K562 (cell line): ENCODE measurements around the gene PNPLA2. TPM values are rescaled to one million over a fixed set of nuclear protein-coding genes. Genes with fewer than 3 reads are reported as not detected.

Experiments used
- ATF7 ChIP-seq: fragments of 450-650 bp; IDR thresholded peaks from 2 replicates; pipeline ENCODE4 v1.7.1; 2014; ENCODE audit warnings: mild to moderate bottlenecking, moderate library complexity
- CBX1 ChIP-seq: sonication (generic); IDR thresholded peaks from 2 replicates; pipeline ENCODE4 v1.6.1; 2016; ENCODE audit warnings: antibody characterized with exemption, low read depth, mild to moderate bottlenecking
- CHD2 ChIP-seq: IDR thresholded peaks from 2 replicates; pipeline ENCODE4 v1.6.1; 2011; ENCODE audit warnings: low read depth, low read length
- FOXJ2 ChIP-seq: fragments of 200-800 bp; sonication (Bioruptor generic); IDR thresholded peaks from 2 replicates; pipeline ENCODE4 v1.6.1; 2016; ENCODE audit warnings: missing genetic modification characterization, missing compliant biosample characterization
- GABPB1 ChIP-seq: sonication (generic); formaldehyde crosslinking; IDR thresholded peaks from 2 replicates; pipeline ENCODE4 v1.8.0; 2022; ENCODE audit warnings: mild to moderate bottlenecking, missing genetic modification reagents
- HMBOX1 ChIP-seq: sonication (generic); IDR thresholded peaks from 2 replicates; pipeline ENCODE4 v1.6.1; 2016
- LEF1 ChIP-seq: fragments of 450-650 bp; IDR thresholded peaks from 2 replicates; pipeline ENCODE4 v1.6.1; 2016; ENCODE audit warnings: mild to moderate bottlenecking
- SAFB ChIP-seq: fragments of 200-400 bp; formaldehyde crosslinking; IDR thresholded peaks from 2 replicates; pipeline ENCODE4 v1.6.1; 2017; ENCODE audit warnings: low read depth, low read length, borderline replicate concordance
- SP2 ChIP-seq: IDR thresholded peaks from 2 replicates; pipeline ENCODE4 v1.6.1; 2011; ENCODE audit warnings: mild to moderate bottlenecking, low read depth, low read length, moderate library complexity; ENCODE audit not compliant: poor library complexity, severe bottlenecking; ENCODE audit errors: extremely low read depth
- SRSF3 ChIP-seq: fragments of 200-400 bp; formaldehyde crosslinking; IDR thresholded peaks from 2 replicates; pipeline ENCODE4 v1.6.1; 2016; ENCODE audit warnings: mild to moderate bottlenecking, low read length, moderate library complexity; ENCODE audit not compliant: insufficient read depth
- ZEB2 ChIP-seq: fragments of 450-650 bp; IDR thresholded peaks from 2 replicates; pipeline ENCODE4 v1.6.1; 2016
- ZNF253 ChIP-seq: fragments of 250-450 bp; sonication (Bioruptor Pico); conservative IDR thresholded peaks from 2 replicates; pipeline ENCODE4 v1.6.1; 2021; ENCODE audit warnings: mild to moderate bottlenecking
- ZNF263 ChIP-seq: sonication (generic); formaldehyde crosslinking; IDR thresholded peaks from 2 replicates; pipeline ENCODE4 v1.8.0; 2022; ENCODE audit warnings: mild to moderate bottlenecking, missing genetic modification reagents, borderline replicate concordance
- ZNF644 ChIP-seq: fragments of 200-800 bp; sonication (Bioruptor generic); IDR thresholded peaks from 2 replicates; pipeline ENCODE4 v1.6.1; 2016; ENCODE audit warnings: low read depth, missing genetic modification characterization, missing compliant biosample characterization
- polyA plus RNA-seq, 8 experiments: library from polyadenylated mRNA; depleted of rRNA in 4 of 8; stranded (reverse) in 5 of 8; unstranded in 3 of 8; fragments of >200 nt; fragmentation: Nextera tagmentation in 2 of 8; fragmentation: Illumina TruSeq in 1 of 8; extraction: Ambion mirVana in 2 of 8; extraction: Trizol in 1 of 8; gene quantifications; 2 replicates each; pipeline versions ENCODE4 v1.2.1 to v1.2.3, GENCODE V29; 2011 to 2014; ENCODE audit warnings: inconsistent platforms in 1 of 8, missing spikeins in 1 of 8
- total RNA-seq, 7 experiments: library from RNA; depleted of rRNA in 6 of 7; stranded (reverse); fragments of >200 nt in 6 of 7; fragmentation: Illumina TruSeq in 2 of 7; extraction: Trizol in 2 of 7; gene quantifications; 2 replicates each; pipeline versions ENCODE4 v1.2.1 to v1.2.3, GENCODE V29; 2011 to 2021; ENCODE audit warnings: low replicate concordance in 1 of 7
- TF ChIP-seq, protein P1 (sequence below): fragments of 250-450 bp; sonication (Bioruptor Pico); IDR thresholded peaks from 2 replicates; pipeline ENCODE4 v1.5.0; 2022; ENCODE audit warnings: mild to moderate bottlenecking
- TF ChIP-seq, protein P2 (sequence below): sonication (generic); formaldehyde crosslinking; IDR thresholded peaks from 2 replicates; pipeline ENCODE4 v1.8.0; 2022; ENCODE audit warnings: missing genetic modification reagents, mild to moderate bottlenecking, moderate library complexity, borderline replicate concordance
- TF ChIP-seq, protein P3 (sequence below), 3 experiments: fragments of 200-800 bp in 1 of 3; sonication (Bioruptor generic) in 1 of 3; sonication (generic) in 1 of 3; formaldehyde crosslinking in 1 of 3; IDR thresholded peaks; 2 replicates each; pipeline versions ENCODE4 v1.6.1 to v1.8.0; 2016 to 2022; ENCODE audit warnings: mild to moderate bottlenecking in 2 of 3, missing compliant biosample characterization in 2 of 3, missing genetic modification characterization in 2 of 3, missing genetic modification reagents in 1 of 3
- TF ChIP-seq, protein P4 (sequence below), 2 experiments: fragments of 450-650 bp; IDR thresholded peaks; 2 replicates each; pipeline ENCODE4 v1.6.1; 2018; ENCODE audit warnings: mild to moderate bottlenecking in 2 of 2, low read depth in 1 of 2; ENCODE audit not compliant: partially characterized antibody in 2 of 2

PNPLA2 gene
- total and polyA plus RNA-seq, 9 of the 15 experiments (the other 6 are each of a cell fraction or from before 2014, with no cell fraction given), result 0.39 to 87.1 (median 8.4) TPM

GRCh38 chr11:798093-798713, 20.5 kb upstream of the PNPLA2 start, which contains the start of gene SLC25A22 (continued):
- TF ChIP-seq ATF7 (no peak), LEF1 (no peak), ZNF253 (CRISPR knock-in tag) (no peak), SRSF3 (no peak), ZNF263 (CRISPR knock-in tag) (no peak), SAFB (peak; percentile 91), CHD2 (no peak), CBX1 (no peak), FOXJ2 (tag) (no peak), HMBOX1 (no peak), ZNF644 (tag) (no peak), ZEB2 (no peak), SP2 (no peak), GABPB1 (no peak)
- TF ChIP-seq, protein P1, sequence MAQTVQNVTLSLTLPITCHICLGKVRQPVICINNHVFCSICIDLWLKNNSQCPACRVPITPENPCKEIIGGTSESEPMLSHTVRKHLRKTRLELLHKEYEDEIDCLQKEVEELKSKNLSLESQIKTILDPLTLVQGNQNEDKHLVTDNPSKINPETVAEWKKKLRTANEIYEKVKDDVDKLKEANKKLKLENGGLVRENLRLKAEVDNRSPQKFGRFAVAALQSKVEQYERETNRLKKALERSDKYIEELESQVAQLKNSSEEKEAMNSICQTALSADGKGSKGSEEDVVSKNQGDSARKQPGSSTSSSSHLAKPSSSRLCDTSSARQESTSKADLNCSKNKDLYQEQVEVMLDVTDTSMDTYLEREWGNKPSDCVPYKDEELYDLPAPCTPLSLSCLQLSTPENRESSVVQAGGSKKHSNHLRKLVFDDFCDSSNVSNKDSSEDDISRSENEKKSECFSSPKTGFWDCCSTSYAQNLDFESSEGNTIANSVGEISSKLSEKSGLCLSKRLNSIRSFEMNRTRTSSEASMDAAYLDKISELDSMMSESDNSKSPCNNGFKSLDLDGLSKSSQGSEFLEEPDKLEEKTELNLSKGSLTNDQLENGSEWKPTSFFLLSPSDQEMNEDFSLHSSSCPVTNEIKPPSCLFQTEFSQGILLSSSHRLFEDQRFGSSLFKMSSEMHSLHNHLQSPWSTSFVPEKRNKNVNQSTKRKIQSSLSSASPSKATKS (CRISPR knock-in tag), result no peak
- TF ChIP-seq, protein P2, sequence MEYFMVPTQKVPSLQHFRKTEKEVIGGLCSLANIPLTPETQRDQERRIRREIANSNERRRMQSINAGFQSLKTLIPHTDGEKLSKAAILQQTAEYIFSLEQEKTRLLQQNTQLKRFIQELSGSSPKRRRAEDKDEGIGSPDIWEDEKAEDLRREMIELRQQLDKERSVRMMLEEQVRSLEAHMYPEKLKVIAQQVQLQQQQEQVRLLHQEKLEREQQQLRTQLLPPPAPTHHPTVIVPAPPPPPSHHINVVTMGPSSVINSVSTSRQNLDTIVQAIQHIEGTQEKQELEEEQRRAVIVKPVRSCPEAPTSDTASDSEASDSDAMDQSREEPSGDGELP (CRISPR knock-in tag), result 0 out of 2 replicates have a peak, but pooled peaks have one; percentile 6
- TF ChIP-seq, protein P3, sequence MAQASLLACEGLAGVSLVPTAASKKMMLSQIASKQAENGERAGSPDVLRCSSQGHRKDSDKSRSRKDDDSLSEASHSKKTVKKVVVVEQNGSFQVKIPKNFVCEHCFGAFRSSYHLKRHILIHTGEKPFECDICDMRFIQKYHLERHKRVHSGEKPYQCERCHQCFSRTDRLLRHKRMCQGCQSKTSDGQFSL (CRISPR knock-in tag; IDR thresholded peaks at IDR 0.05), result no peak; the same call in 1 of the 2 replicates
- TF ChIP-seq, protein P3 (tag; IDR thresholded peaks at IDR 0.05), result no peak
- TF ChIP-seq, protein P4, sequence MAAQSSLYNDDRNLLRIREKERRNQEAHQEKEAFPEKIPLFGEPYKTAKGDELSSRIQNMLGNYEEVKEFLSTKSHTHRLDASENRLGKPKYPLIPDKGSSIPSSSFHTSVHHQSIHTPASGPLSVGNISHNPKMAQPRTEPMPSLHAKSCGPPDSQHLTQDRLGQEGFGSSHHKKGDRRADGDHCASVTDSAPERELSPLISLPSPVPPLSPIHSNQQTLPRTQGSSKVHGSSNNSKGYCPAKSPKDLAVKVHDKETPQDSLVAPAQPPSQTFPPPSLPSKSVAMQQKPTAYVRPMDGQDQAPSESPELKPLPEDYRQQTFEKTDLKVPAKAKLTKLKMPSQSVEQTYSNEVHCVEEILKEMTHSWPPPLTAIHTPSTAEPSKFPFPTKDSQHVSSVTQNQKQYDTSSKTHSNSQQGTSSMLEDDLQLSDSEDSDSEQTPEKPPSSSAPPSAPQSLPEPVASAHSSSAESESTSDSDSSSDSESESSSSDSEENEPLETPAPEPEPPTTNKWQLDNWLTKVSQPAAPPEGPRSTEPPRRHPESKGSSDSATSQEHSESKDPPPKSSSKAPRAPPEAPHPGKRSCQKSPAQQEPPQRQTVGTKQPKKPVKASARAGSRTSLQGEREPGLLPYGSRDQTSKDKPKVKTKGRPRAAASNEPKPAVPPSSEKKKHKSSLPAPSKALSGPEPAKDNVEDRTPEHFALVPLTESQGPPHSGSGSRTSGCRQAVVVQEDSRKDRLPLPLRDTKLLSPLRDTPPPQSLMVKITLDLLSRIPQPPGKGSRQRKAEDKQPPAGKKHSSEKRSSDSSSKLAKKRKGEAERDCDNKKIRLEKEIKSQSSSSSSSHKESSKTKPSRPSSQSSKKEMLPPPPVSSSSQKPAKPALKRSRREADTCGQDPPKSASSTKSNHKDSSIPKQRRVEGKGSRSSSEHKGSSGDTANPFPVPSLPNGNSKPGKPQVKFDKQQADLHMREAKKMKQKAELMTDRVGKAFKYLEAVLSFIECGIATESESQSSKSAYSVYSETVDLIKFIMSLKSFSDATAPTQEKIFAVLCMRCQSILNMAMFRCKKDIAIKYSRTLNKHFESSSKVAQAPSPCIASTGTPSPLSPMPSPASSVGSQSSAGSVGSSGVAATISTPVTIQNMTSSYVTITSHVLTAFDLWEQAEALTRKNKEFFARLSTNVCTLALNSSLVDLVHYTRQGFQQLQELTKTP (IDR thresholded peaks at IDR 0.05; ENCODE audit: low read depth in 1 of 2, partially characterized antibody in 2 of 2), result no peak
